Activated CD4-positive, alpha-beta T cell treated with anti-CD3 and anti-CD28 coated beads for 4 hours (primary cell): ENCODE measurements around the gene OR5F1.

ENCODE experiments used
- DNase-seq, 2 donors: peaks; one replicate each; pipeline ENCODE4 v3.0.0-alpha.2; 2020

OR5F1 gene

GRCh38 chr11:55994525-55994924 lies at the start of gene OR5F1:
OR5F1 (minus strand) TSS chr11:55994625; CDS start chr11:55994625, 0 bp downstream.
- DNase-seq = no peak

- no peak for DNase-seq
Observed at GRCh38 chr11:56027354-56027753, 32.9 kb upstream of the OR5F1 start, which contains the start of gene OR5AS1. OR5AS1 (plus strand) TSS chr11:56027654; CDS start chr11:56030419, 2,765 bp downstream.

- DNase-seq = no peak
Observed at GRCh38 chr11:56013805-56014204, 19.4 kb upstream of the OR5F1 start.

DNA sequence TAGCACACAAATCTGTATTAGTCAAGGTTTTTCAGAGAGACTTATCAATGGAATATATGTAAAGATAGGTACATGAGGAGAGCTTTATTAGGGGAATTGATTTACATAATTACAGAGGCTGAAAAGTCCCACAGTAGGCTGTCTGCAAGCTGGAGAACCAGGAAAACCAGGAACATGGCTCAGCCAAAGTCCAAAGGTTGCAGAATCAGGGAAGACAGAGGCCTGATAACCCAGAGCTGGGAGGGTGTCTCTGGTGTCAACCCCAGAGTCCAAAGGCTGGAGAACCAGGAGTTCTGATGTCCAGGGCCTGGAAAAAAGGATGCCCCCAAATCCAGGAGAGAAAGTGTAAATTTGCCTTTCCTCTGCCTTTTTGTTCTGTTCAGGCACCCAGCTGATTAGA lies 16.3 kb upstream of the OR5F1 start:
- DNase-seq = no peak

DNA sequence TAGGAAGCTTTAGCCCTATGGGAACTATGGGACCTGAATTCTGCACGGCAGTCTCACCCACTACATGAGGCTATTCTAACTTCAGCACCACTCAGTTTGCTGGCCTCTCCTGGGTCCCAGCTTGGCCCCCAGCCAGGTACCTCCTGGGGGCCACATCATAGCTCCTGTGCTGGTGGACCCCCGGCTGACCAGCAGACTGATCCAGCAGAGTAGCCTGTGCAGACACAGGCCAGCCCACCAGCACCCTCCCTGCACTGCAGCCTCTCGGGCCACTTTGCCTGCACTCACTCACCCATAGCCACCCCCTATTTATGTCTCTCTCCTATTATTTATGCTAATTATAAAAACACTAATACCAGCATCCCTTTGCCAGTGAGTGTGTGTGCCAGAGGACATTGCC lies 23.5 kb downstream of the OR5F1 start:
- no peak for DNase-seq

DNA sequence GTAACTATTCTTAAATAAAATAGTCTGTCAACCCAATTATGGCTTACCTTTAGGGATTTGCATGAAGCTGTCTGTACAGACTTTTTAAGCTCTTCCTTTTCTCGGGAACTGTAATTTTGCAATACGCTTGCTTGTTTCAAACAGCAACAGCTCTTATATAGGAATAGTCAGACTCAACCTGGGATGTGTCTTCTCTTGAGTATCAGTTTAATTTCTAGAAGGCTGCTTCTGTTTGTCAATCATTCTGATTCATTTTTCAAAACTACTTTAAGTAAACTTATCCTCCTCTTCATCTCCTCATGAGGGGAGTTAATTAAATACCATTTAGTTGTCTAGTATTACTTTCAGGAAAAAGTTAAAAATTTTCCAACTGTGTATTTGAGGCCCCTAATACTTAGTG lies 24.6 kb downstream of the OR5F1 start, which contains the start of gene OR10AG1:
Gene OR10AG1 (minus strand): TSS at position 101 of the 400 bp plus-strand sequence. CDS start 38 bp downstream, at position 63.
- no peak for DNase-seq

- DNase-seq = no peak
Observed at GRCh38 chr11:55967914-55968313, 26.5 kb downstream of the OR5F1 start.

- DNase-seq = no peak
Observed at GRCh38 chr11:55966391-55966790, 28.0 kb downstream of the OR5F1 start.

GRCh38 chr11:55956521-55956920 lies 37.9 kb downstream of the OR5F1 start:
- no peak for DNase-seq

GRCh38 chr11:55949330-55949729 lies 45.1 kb downstream of the OR5F1 start:
- DNase-seq = no peak
